Measurements from ENCODE around the gene NGLY1. TPM values are rescaled to one million over a fixed set of nuclear protein-coding genes. Genes with fewer than 3 reads are reported as not detected.

Gene NGLY1
- total RNA-seq, 1 donor from 2014 or later, result 31.7 TPM

DNA sequence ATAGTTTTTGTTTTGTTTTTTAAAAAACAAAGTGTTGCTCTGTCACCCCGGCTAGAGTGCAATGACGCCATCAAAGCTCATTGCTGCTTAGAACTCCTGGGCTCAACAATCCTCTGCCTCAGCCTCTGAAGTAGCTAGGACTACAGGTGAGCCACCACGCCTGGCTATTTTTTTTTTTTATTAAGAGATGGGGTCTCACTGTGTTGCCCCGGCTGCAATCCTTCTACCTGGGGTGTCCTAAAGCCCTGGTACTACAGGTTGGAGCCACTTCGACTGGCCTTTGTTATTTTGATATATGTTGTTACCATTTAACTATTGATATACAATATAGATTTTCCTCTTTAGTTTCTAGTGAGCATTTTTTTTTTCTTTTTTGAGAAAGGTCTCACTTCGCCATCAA lies 2.6 kb downstream of the NGLY1 start:
- no peak overlapping the region for H3K27ac ChIP-seq
- DNase-seq (ENCODE audit: extremely low spot score in 2 of 2), result no peak
- H3K27me3 ChIP-seq, result no peaks in the 10 kb centered on the region
- H3K4me1 ChIP-seq, result peaks cover 16% of the 10 kb centered on the region
- TF ChIP-seq CTCF (IDR thresholded peaks at IDR 0.05) (no peak), POLR2A (IDR thresholded peaks at IDR 0.05) (no peak), POLR2AphosphoS5 (IDR thresholded peaks at IDR 0.05; ENCODE audit: insufficient read depth in 1 of 2, low read depth in 1 of 2) (no peak)
- intact Hi-C loops (cut with DNase I), result loop anchor here (10.0 kb wide), 1 partner anchor 116 kb away; the partner anchor contains the start of gene TOP2B
- H3K9me3 ChIP-seq, result no peaks in the 10 kb centered on the region
- peaks cover 0 to 22% of the 10 kb centered on the region in 2 donors for H3K36me3 ChIP-seq
- no peak overlapping the region for H3K4me3 ChIP-seq

- Histone ChIP-seq H3K4me3 (no peak overlapping the region), H3K27me3 (no peaks in the 10 kb centered on the region), H3K36me3 (peaks cover 0 to 38% of the 10 kb centered on the region in 2 donors), H3K4me1 (no peaks in the 10 kb centered on the region), H3K9me3 (no peaks in the 10 kb centered on the region), H3K27ac (no peak overlapping the region)
- intact Hi-C loops (cut with DNase I), result no loop called here
- DNase-seq (ENCODE audit: extremely low spot score in 2 of 2), result no peak
- TF ChIP-seq CTCF (IDR thresholded peaks at IDR 0.05) (no peak), POLR2A (IDR thresholded peaks at IDR 0.05) (no peak), POLR2AphosphoS5 (IDR thresholded peaks at IDR 0.05; ENCODE audit: insufficient read depth in 1 of 2, low read depth in 1 of 2) (no peak)
These were observed 7.3 kb downstream of the NGLY1 start for GRCh38 chr3:25775936-25776335.

- TF ChIP-seq POLR2A (IDR thresholded peaks at IDR 0.05) (no peak), POLR2AphosphoS5 (IDR thresholded peaks at IDR 0.05; ENCODE audit: insufficient read depth in 1 of 2, low read depth in 1 of 2) (no peak), CTCF (IDR thresholded peaks at IDR 0.05) (no peak)
- intact Hi-C loops (cut with DNase I), result no loop called here
These were observed 14.4 kb downstream of the NGLY1 start for GRCh38 chr3:25768851-25769250.

GRCh38 chr3:25751725-25752124 lies 31.5 kb downstream of the NGLY1 start:
- no peak for TF ChIP-seq CTCF (IDR thresholded peaks at IDR 0.05)
- no peak overlapping the region for H3K27ac ChIP-seq

More at GRCh38 chr3:25768851-25769250, 14.4 kb downstream of the NGLY1 start:
- Histone ChIP-seq H3K27me3 (no peaks in the 10 kb centered on the region), H3K27ac (no peak overlapping the region), H3K36me3 (peaks cover 0 to 6% of the 10 kb centered on the region in 2 donors), H3K9me3 (no peaks in the 10 kb centered on the region), H3K4me3 (no peak overlapping the region), H3K4me1 (no peaks in the 10 kb centered on the region)
- no peak for DNase-seq (ENCODE audit: extremely low spot score in 2 of 2)

GRCh38 chr3:25751048-25751447 lies 32.2 kb downstream of the NGLY1 start:
- no peak overlapping the region for H3K27ac ChIP-seq
- H3K4me1 ChIP-seq, result no peaks in the 10 kb centered on the region
- intact Hi-C loops (cut with DNase I), result no loop called here
- H3K9me3 ChIP-seq, result no peaks in the 10 kb centered on the region
- peaks cover 0 to 24% of the 10 kb centered on the region in 2 donors for H3K36me3 ChIP-seq
- H3K4me3 ChIP-seq, result no peak overlapping the region
- TF ChIP-seq CTCF (IDR thresholded peaks at IDR 0.05) (no peak), POLR2AphosphoS5 (IDR thresholded peaks at IDR 0.05; ENCODE audit: insufficient read depth in 1 of 2, low read depth in 1 of 2) (no peak), POLR2A (IDR thresholded peaks at IDR 0.05) (no peak)
- H3K27me3 ChIP-seq, result no peaks in the 10 kb centered on the region
- DNase-seq (ENCODE audit: extremely low spot score in 2 of 2), result no peak

More at GRCh38 chr3:25751725-25752124, 31.5 kb downstream of the NGLY1 start:
- Histone ChIP-seq H3K27me3 (no peaks in the 10 kb centered on the region), H3K4me1 (no peaks in the 10 kb centered on the region), H3K36me3 (peaks cover 0 to 24% of the 10 kb centered on the region in 2 donors), H3K4me3 (no peak overlapping the region), H3K9me3 (no peaks in the 10 kb centered on the region)
- DNase-seq (ENCODE audit: extremely low spot score in 2 of 2), result no peak
- intact Hi-C loops (cut with DNase I), result no loop called here
